HCT116 (cell line): ENCODE results near the gene MCAM.

Experiments
- EZH2 ChIP-seq: fragments of 200-600 bp; sonication (generic); IDR thresholded peaks from 2 replicates; pipeline ENCODE4 v1.6.1; 2017; ENCODE audit warnings: antibody characterized with exemption, mixed run types
- FOSL1 ChIP-seq: IDR thresholded peaks from 2 replicates; pipeline ENCODE4 v1.6.1; 2012; ENCODE audit warnings: low read depth
- JUND ChIP-seq: IDR thresholded peaks from 2 replicates; pipeline ENCODE4 v1.6.1; 2012
- POLR2A ChIP-seq: IDR thresholded peaks from 2 replicates; pipeline ENCODE4 v1.7.0; 2011; ENCODE audit warnings: borderline replicate concordance; ENCODE audit not compliant: insufficient read depth, insufficient read length; ENCODE audit errors: extremely low read depth
- RAD21 ChIP-seq: IDR thresholded peaks from 2 replicates; pipeline ENCODE4 v1.6.1; 2012; ENCODE audit warnings: low read depth, mild to moderate bottlenecking
- ZNF274 ChIP-seq: fragments of 200-500 bp; sonication (Bioruptor generic); IDR thresholded peaks from 2 replicates; pipeline ENCODE4 v1.6.1; 2014; ENCODE audit warnings: mild to moderate bottlenecking, low read depth, low read length, inconsistent platforms
- TF ChIP-seq, protein P1 (sequence below), 3 experiments: fragments of 200-600 bp in 1 of 3; sonication (generic) in 1 of 3; IDR thresholded peaks in 2 of 3; conservative IDR thresholded peaks in 1 of 3; 2 replicates each; pipeline ENCODE4 v1.5.1; 2012 to 2017; ENCODE audit warnings: low read depth in 2 of 3, low read length in 2 of 3, antibody characterized with exemption in 1 of 3, borderline replicate concordance in 1 of 3, control low read depth in 1 of 3, mild to moderate bottlenecking in 1 of 3, mixed read lengths in 1 of 3, mixed run types in 1 of 3, moderate library complexity in 1 of 3; ENCODE audit not compliant: insufficient read depth in 1 of 3
- TF ChIP-seq, protein P2 (sequence below): IDR thresholded peaks from 2 replicates; pipeline ENCODE4 v1.6.1; 2012; ENCODE audit warnings: low read depth

DNA sequence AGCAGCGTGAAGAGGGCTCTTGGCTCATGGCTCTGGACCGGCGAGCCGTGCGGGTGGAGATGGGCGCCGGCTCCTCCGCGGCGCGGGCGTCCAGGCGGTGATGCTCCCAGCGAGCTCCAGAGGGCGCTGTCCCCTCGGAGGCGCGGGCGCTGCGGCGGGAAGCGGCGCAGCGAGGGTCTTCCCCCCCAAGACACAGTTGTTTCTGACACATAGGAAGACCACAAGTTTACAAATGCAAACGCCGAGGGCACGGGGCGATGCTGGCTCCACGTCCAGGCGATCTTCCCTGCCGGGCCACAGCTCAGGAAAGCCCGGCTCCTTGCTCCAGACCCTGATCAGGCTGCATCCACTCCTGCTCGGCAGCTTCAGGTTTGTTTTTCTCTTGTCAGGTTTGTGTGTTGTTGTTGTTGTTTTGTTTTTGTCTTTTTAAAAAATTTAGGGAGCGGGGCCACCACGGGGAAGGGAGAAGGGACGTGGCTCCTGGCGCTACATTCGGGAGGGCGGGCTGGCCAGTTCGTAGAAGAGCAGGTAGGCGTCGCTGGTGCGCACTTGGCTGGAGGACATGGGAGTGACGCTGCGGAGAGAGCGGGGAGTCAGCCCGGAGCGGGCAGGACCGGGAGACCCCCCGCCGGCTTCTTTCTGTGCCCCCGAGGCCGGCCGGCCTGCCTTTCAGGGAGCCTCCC lies 39.6 kb upstream of the MCAM start:
- TF ChIP-seq, protein P1, sequence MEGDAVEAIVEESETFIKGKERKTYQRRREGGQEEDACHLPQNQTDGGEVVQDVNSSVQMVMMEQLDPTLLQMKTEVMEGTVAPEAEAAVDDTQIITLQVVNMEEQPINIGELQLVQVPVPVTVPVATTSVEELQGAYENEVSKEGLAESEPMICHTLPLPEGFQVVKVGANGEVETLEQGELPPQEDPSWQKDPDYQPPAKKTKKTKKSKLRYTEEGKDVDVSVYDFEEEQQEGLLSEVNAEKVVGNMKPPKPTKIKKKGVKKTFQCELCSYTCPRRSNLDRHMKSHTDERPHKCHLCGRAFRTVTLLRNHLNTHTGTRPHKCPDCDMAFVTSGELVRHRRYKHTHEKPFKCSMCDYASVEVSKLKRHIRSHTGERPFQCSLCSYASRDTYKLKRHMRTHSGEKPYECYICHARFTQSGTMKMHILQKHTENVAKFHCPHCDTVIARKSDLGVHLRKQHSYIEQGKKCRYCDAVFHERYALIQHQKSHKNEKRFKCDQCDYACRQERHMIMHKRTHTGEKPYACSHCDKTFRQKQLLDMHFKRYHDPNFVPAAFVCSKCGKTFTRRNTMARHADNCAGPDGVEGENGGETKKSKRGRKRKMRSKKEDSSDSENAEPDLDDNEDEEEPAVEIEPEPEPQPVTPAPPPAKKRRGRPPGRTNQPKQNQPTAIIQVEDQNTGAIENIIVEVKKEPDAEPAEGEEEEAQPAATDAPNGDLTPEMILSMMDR (IDR thresholded peaks at IDR 0.05 in 2 of 3, conservative IDR thresholded peaks at IDR 0.05 in 1 of 3; ENCODE audit: borderline replicate concordance in 1 of 3, insufficient read depth in 1 of 3, low read depth in 2 of 3, low read length in 2 of 3), result peak; percentile 84 to 97 (median 89)
- TF ChIP-seq ZNF274 (no peak), EZH2 (no peak), RAD21 (peak; percentile 94), POLR2A (no peak), FOSL1 (no peak), JUND (no peak)
- TF ChIP-seq, protein P2, sequence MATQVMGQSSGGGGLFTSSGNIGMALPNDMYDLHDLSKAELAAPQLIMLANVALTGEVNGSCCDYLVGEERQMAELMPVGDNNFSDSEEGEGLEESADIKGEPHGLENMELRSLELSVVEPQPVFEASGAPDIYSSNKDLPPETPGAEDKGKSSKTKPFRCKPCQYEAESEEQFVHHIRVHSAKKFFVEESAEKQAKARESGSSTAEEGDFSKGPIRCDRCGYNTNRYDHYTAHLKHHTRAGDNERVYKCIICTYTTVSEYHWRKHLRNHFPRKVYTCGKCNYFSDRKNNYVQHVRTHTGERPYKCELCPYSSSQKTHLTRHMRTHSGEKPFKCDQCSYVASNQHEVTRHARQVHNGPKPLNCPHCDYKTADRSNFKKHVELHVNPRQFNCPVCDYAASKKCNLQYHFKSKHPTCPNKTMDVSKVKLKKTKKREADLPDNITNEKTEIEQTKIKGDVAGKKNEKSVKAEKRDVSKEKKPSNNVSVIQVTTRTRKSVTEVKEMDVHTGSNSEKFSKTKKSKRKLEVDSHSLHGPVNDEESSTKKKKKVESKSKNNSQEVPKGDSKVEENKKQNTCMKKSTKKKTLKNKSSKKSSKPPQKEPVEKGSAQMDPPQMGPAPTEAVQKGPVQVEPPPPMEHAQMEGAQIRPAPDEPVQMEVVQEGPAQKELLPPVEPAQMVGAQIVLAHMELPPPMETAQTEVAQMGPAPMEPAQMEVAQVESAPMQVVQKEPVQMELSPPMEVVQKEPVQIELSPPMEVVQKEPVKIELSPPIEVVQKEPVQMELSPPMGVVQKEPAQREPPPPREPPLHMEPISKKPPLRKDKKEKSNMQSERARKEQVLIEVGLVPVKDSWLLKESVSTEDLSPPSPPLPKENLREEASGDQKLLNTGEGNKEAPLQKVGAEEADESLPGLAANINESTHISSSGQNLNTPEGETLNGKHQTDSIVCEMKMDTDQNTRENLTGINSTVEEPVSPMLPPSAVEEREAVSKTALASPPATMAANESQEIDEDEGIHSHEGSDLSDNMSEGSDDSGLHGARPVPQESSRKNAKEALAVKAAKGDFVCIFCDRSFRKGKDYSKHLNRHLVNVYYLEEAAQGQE, result no peak
